SK-N-SH treated with all-trans-retinoic acid at 6 μM for 48 hours (cell line): Measurements from ENCODE around the gene DCAF6.

Experiments used
- ARNTL ChIP-seq: fragments of 450-650 bp; formaldehyde crosslinking; IDR thresholded peaks from 2 replicates; pipeline ENCODE4 v1.5.0; 2020; ENCODE audit warnings: low read depth, mild to moderate bottlenecking, moderate library complexity, borderline replicate concordance
- CSDC2 ChIP-seq: fragments of 250-450 bp; sonication (Bioruptor Pico); IDR thresholded peaks from 2 replicates; pipeline ENCODE4 v1.5.0; 2020; ENCODE audit warnings: mild to moderate bottlenecking, moderate library complexity
- ISL1 ChIP-seq: fragments of 250-450 bp; sonication (Bioruptor Pico); IDR thresholded peaks from 2 replicates; pipeline ENCODE4 v2.1.2; 2022; ENCODE audit warnings: mild to moderate bottlenecking, moderate library complexity
- PATZ1 ChIP-seq: fragments of 250-450 bp; sonication (Bioruptor Pico); IDR thresholded peaks from 2 replicates; pipeline ENCODE4 v1.8.0; 2020; ENCODE audit warnings: mild to moderate bottlenecking, moderate library complexity, borderline replicate concordance
- SNAI2 ChIP-seq: fragments of 250-450 bp; sonication (Bioruptor Pico); IDR thresholded peaks from 2 replicates; pipeline ENCODE4 v1.5.0; 2020; ENCODE audit warnings: mild to moderate bottlenecking, moderate library complexity
- TCF4 ChIP-seq: fragments of 250-450 bp; sonication (Bioruptor Pico); IDR thresholded peaks from 2 replicates; pipeline ENCODE4 v1.8.0; 2021; ENCODE audit warnings: mild to moderate bottlenecking, moderate library complexity, borderline replicate concordance
- ZFP3 ChIP-seq: fragments of 250-450 bp; sonication (Bioruptor Pico); IDR thresholded peaks from 2 replicates; pipeline ENCODE4 v1.5.0; 2020; ENCODE audit warnings: mild to moderate bottlenecking, moderate library complexity
- ZFP30 ChIP-seq: fragments of 450-650 bp; formaldehyde crosslinking; IDR thresholded peaks from 2 replicates; pipeline ENCODE4 v1.5.0; 2022; ENCODE audit warnings: mild to moderate bottlenecking, moderate library complexity
- ZNF70 ChIP-seq: fragments of 450-650 bp; formaldehyde crosslinking; IDR thresholded peaks from 2 replicates; pipeline ENCODE4 v1.5.0; 2020; ENCODE audit warnings: mild to moderate bottlenecking, moderate library complexity

GRCh38 chr1:167904652-167905130 is 31.8 kb upstream of the DCAF6 start:
- TF ChIP-seq PATZ1 (CRISPR knock-in tag) (no peak), ZFP30 (CRISPR knock-in tag) (no peak), SNAI2 (no peak), ARNTL (CRISPR knock-in tag) (no peak), CSDC2 (CRISPR knock-in tag) (no peak), TCF4 (no peak), ZNF70 (no peak), ZFP3 (CRISPR knock-in tag) (no peak), ISL1 (CRISPR knock-in tag) (no peak)
